HFF-Myc (cell line): ENCODE results near the gene UGT1A6.

Source experiments
- DNase-seq: peaks from one replicate; pipeline ENCODE4 v3.0.0-alpha.2; 2011; ENCODE audit warnings: low read depth; ENCODE audit errors: extremely low read depth
- H3K4me3 ChIP-seq: replicated peaks from 2 replicates; pipeline ENCODE4 v1.5.1; 2011; ENCODE audit warnings: low read depth, mild to moderate bottlenecking, control low read depth, low read length
- CTCF ChIP-seq: IDR thresholded peaks from 2 replicates; pipeline ENCODE4 v1.5.1; 2012; ENCODE audit warnings: mild to moderate bottlenecking, low read depth, low read length, control low read depth; ENCODE audit errors: missing control alignments

The UGT1A6 gene

GRCh38 chr2:233814056-233814835, 121.6 kb downstream of the UGT1A6 start:
- H3K4me3 ChIP-seq: no peak overlapping the region

GRCh38 chr2:233815861-233816260, 123.2 kb downstream of the UGT1A6 start:
- DNase-seq: no peak
- no peak for TF ChIP-seq CTCF
- no peak overlapping the region for H3K4me3 ChIP-seq

More at GRCh38 chr2:233814056-233814835, 121.6 kb downstream of the UGT1A6 start:
- no peak for TF ChIP-seq CTCF
- DNase-seq: no peak

GRCh38 chr2:233816334-233816733, 123.6 kb downstream of the UGT1A6 start:
- no peak overlapping the region for H3K4me3 ChIP-seq
- no peak for TF ChIP-seq CTCF
- no peak for DNase-seq

- no peak for TF ChIP-seq CTCF
- H3K4me3 ChIP-seq: no peak overlapping the region
- DNase-seq: no peak
Observed at GRCh38 chr2:233816771-233817170, 124.1 kb downstream of the UGT1A6 start.

GRCh38 chr2:233817361-233817911, 124.7 kb downstream of the UGT1A6 start:
- DNase-seq: no peak
- no peak for TF ChIP-seq CTCF
- H3K4me3 ChIP-seq: no peak overlapping the region

- no peak for TF ChIP-seq CTCF
- no peak for DNase-seq
- no peak overlapping the region for H3K4me3 ChIP-seq
Observed at GRCh38 chr2:233817995-233818638, 125.4 kb downstream of the UGT1A6 start.
